Measurements from ENCODE around the gene COL6A5. TPM values are rescaled to one million over a fixed set of nuclear protein-coding genes. Genes with fewer than 3 reads are reported as not detected.

The COL6A5 gene
- total RNA-seq = not detected
- polyA plus RNA-seq = not detected

GRCh38 chr3:130345487-130346079, at the start of gene COL6A5:
Gene COL6A5 (plus strand): TSS chr3:130345672. CDS start chr3:130373639, 27,967 bp downstream.
- H3K27ac ChIP-seq (ENCODE audit: low read depth, low read length) = no peak within 1 kb of the TSS
- no peaks in the 10 kb centered on the region for H3K9me3 ChIP-seq (ENCODE audit: low read length)
- H3K9me3 Mint-ChIP-seq = peaks cover 0 to 8% (median 7%) of the 10 kb centered on the region in 5 donors
- DNase-seq = no peak
- no peaks in the 10 kb centered on the region for H3K36me3 Mint-ChIP-seq
- H3K4me3 Mint-ChIP-seq = no peak within 1 kb of the TSS
- no peaks in the 10 kb centered on the region for H3K4me1 Mint-ChIP-seq
- ChIA-PET POLR2A (no interaction called here), CTCF (no interaction called here)
- peaks cover 4% of the 10 kb centered on the region for H3K27me3 ChIP-seq (ENCODE audit: insufficient read depth, low read length, poor library complexity, severe bottlenecking)
- H3K36me3 ChIP-seq (ENCODE audit: insufficient read depth, low read length) = no peaks in the 10 kb centered on the region
- H3K4me1 ChIP-seq (ENCODE audit: insufficient read depth, low read length) = no peaks in the 10 kb centered on the region
- no peak within 1 kb of the TSS for H3K27ac Mint-ChIP-seq
- no peak within 1 kb of the TSS for H3K4me3 ChIP-seq (ENCODE audit: low read length)
- peaks cover 15 to 68% of the 10 kb centered on the region in 2 donors for H3K27me3 Mint-ChIP-seq

DNA sequence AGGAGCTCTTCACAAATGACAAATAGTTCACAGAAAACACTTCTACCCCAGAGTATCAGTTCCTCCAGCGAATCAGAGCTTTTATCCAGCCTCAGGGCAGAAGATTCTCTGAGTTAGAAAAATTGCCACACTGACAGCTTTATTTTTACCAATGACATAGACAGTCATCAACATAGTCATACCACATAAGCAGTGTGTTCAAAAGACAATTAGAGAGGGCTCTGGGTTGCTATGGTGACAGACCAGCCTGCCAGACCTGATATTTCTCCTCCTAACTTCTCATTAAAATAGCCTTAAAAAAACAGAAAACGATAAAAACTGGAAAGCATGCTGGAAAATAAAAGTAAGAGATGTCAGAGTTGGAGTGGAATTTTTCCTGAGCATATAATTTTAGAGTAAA, 45.9 kb upstream of the COL6A5 start:
- H3K4me3 ChIP-seq (ENCODE audit: low read length) = no peak overlapping the region
- H3K36me3 ChIP-seq (ENCODE audit: insufficient read depth, low read length) = no peaks in the 10 kb centered on the region
- ChIA-PET CTCF (no interaction called here), POLR2A (no interaction called here)
- H3K27me3 Mint-ChIP-seq = peaks cover 2 to 25% of the 10 kb centered on the region in 2 donors
- no peaks in the 10 kb centered on the region for H3K4me1 Mint-ChIP-seq
- H3K4me3 Mint-ChIP-seq = no peak overlapping the region
- H3K9me3 ChIP-seq (ENCODE audit: low read length) = no peaks in the 10 kb centered on the region
- no peaks in the 10 kb centered on the region for H3K36me3 Mint-ChIP-seq
- H3K27ac Mint-ChIP-seq = no peak overlapping the region
- H3K9me3 Mint-ChIP-seq = peaks cover 0 to 2% (median 0%) of the 10 kb centered on the region in 5 donors
- no peaks in the 10 kb centered on the region for H3K4me1 ChIP-seq (ENCODE audit: insufficient read depth, low read length)
- H3K27ac ChIP-seq (ENCODE audit: low read depth, low read length) = no peak overlapping the region
- H3K27me3 ChIP-seq (ENCODE audit: insufficient read depth, low read length, poor library complexity, severe bottlenecking) = no peaks in the 10 kb centered on the region
- DNase-seq = no peak

DNA sequence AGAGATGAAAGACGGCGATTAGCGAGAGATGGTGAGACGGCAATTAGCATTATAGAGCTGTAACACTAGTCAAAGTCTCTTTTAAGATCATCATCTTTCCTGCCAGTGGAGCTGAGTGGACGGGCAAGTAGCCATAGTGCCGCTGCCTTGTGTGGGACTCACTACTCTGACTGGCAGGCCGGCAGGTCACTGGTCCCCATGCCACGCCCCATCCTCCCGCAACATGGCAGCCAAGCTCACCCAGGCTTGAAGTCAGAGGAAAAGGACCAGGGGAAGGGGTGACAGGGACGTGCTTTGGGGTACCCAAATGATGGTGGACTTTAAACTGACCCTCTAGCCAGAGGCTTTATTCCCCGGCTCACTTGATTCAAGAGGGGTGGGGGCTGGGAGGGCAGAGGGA, 44.6 kb upstream of the COL6A5 start:
- Histone ChIP-seq H3K4me1 (ENCODE audit: insufficient read depth, low read length) (no peaks in the 10 kb centered on the region), H3K27ac (ENCODE audit: low read depth, low read length) (no peak overlapping the region), H3K4me3 (ENCODE audit: low read length) (no peak overlapping the region), H3K9me3 (ENCODE audit: low read length) (no peaks in the 10 kb centered on the region), H3K36me3 (ENCODE audit: insufficient read depth, low read length) (no peaks in the 10 kb centered on the region), H3K27me3 (ENCODE audit: insufficient read depth, low read length, poor library complexity, severe bottlenecking) (no peaks in the 10 kb centered on the region)
- no peak for DNase-seq
- ChIA-PET CTCF (no interaction called here), POLR2A (no interaction called here)
- Mint-ChIP-seq H3K27ac (no peak overlapping the region), H3K9me3 (no peaks in the 10 kb centered on the region), H3K36me3 (no peaks in the 10 kb centered on the region), H3K4me1 (no peaks in the 10 kb centered on the region), H3K27me3 (peaks cover 7 to 25% of the 10 kb centered on the region in 2 donors), H3K4me3 (no peak overlapping the region)

GRCh38 chr3:130310109-130310508, 35.4 kb upstream of the COL6A5 start:
- Histone ChIP-seq H3K36me3 (ENCODE audit: insufficient read depth, low read length) (no peaks in the 10 kb centered on the region), H3K27me3 (ENCODE audit: insufficient read depth, low read length, poor library complexity, severe bottlenecking) (no peaks in the 10 kb centered on the region), H3K4me1 (ENCODE audit: insufficient read depth, low read length) (no peaks in the 10 kb centered on the region), H3K27ac (ENCODE audit: low read depth, low read length) (no peak overlapping the region), H3K4me3 (ENCODE audit: low read length) (no peak overlapping the region), H3K9me3 (ENCODE audit: low read length) (no peaks in the 10 kb centered on the region)
- DNase-seq = no peak
- Mint-ChIP-seq H3K9me3 (peaks cover 0 to 11% (median 5%) of the 10 kb centered on the region in 5 donors), H3K27ac (no peak overlapping the region), H3K27me3 (peaks cover 9 to 49% of the 10 kb centered on the region in 2 donors), H3K4me1 (no peaks in the 10 kb centered on the region), H3K4me3 (no peak overlapping the region), H3K36me3 (no peaks in the 10 kb centered on the region)
- ChIA-PET POLR2A (no interaction called here), CTCF (no interaction called here)

GRCh38 chr3:130312374-130312773, 33.1 kb upstream of the COL6A5 start:
- Mint-ChIP-seq H3K36me3 (no peaks in the 10 kb centered on the region), H3K4me1 (no peaks in the 10 kb centered on the region), H3K27me3 (peaks cover 4 to 39% of the 10 kb centered on the region in 2 donors), H3K4me3 (no peak overlapping the region), H3K27ac (no peak overlapping the region), H3K9me3 (peaks cover 0 to 11% (median 5%) of the 10 kb centered on the region in 5 donors)
- ChIA-PET POLR2A (no interaction called here), CTCF (no interaction called here)
- Histone ChIP-seq H3K4me1 (ENCODE audit: insufficient read depth, low read length) (no peaks in the 10 kb centered on the region), H3K36me3 (ENCODE audit: insufficient read depth, low read length) (no peaks in the 10 kb centered on the region), H3K9me3 (ENCODE audit: low read length) (no peaks in the 10 kb centered on the region), H3K27me3 (ENCODE audit: insufficient read depth, low read length, poor library complexity, severe bottlenecking) (no peaks in the 10 kb centered on the region), H3K27ac (ENCODE audit: low read depth, low read length) (no peak overlapping the region), H3K4me3 (ENCODE audit: low read length) (no peak overlapping the region)
- DNase-seq = no peak

DNA sequence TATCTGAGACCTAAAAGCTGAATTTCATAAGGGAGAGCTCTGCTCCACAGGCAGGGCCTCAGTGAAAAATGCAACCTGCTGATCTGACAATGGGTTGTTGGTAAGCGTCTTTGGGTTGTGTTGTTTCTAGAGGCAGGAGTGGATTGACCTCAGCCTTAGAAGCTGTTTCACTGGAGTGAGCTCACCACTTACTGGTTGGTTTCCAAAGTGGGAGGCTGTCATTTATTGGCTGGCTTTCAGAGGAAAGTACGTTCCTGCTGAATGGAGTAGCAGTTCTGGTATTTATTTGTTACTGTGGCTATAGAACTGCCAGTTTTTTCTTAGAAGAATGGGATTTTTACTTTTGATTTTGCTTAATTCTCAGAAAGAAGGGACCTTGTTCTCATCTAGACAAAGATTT, 29.3 kb upstream of the COL6A5 start:
- Histone ChIP-seq H3K4me1 (ENCODE audit: insufficient read depth, low read length) (no peaks in the 10 kb centered on the region), H3K27ac (ENCODE audit: low read depth, low read length) (no peak overlapping the region), H3K27me3 (ENCODE audit: insufficient read depth, low read length, poor library complexity, severe bottlenecking) (no peaks in the 10 kb centered on the region), H3K4me3 (ENCODE audit: low read length) (no peak overlapping the region), H3K9me3 (ENCODE audit: low read length) (no peaks in the 10 kb centered on the region), H3K36me3 (ENCODE audit: insufficient read depth, low read length) (no peaks in the 10 kb centered on the region)
- Mint-ChIP-seq H3K4me1 (no peaks in the 10 kb centered on the region), H3K9me3 (peaks cover 1 to 11% (median 5%) of the 10 kb centered on the region in 5 donors), H3K36me3 (no peaks in the 10 kb centered on the region), H3K27me3 (peaks cover 3 to 34% of the 10 kb centered on the region in 2 donors), H3K4me3 (no peak overlapping the region), H3K27ac (peak overlapping the region in 1 of 8 donors; percentile 2)
- CTCF ChIA-PET = no interaction called here
- DNase-seq = no peak
- POLR2A ChIA-PET = no interaction called here

GRCh38 chr3:130323503-130323902, 22.0 kb upstream of the COL6A5 start:
- H3K9me3 Mint-ChIP-seq = peaks cover 0 to 4% (median 3%) of the 10 kb centered on the region in 5 donors
- H3K36me3 Mint-ChIP-seq = peaks cover 0 to 5% (median 1%) of the 10 kb centered on the region in 3 donors
- peaks cover 4% of the 10 kb centered on the region for H3K27me3 ChIP-seq (ENCODE audit: insufficient read depth, low read length, poor library complexity, severe bottlenecking)
- no peaks in the 10 kb centered on the region for H3K4me1 Mint-ChIP-seq
- H3K27ac ChIP-seq (ENCODE audit: low read depth, low read length) = no peak overlapping the region
- no peak overlapping the region for H3K4me3 ChIP-seq (ENCODE audit: low read length)
- DNase-seq = no peak
- ChIA-PET CTCF (no interaction called here), POLR2A (no interaction called here)
- no peaks in the 10 kb centered on the region for H3K4me1 ChIP-seq (ENCODE audit: insufficient read depth, low read length)
- no peak overlapping the region for H3K27ac Mint-ChIP-seq
- H3K27me3 Mint-ChIP-seq = peaks cover 7 to 33% of the 10 kb centered on the region in 2 donors
- no peaks in the 10 kb centered on the region for H3K9me3 ChIP-seq (ENCODE audit: low read length)
- no peaks in the 10 kb centered on the region for H3K36me3 ChIP-seq (ENCODE audit: insufficient read depth, low read length)
- no peak overlapping the region for H3K4me3 Mint-ChIP-seq

DNA sequence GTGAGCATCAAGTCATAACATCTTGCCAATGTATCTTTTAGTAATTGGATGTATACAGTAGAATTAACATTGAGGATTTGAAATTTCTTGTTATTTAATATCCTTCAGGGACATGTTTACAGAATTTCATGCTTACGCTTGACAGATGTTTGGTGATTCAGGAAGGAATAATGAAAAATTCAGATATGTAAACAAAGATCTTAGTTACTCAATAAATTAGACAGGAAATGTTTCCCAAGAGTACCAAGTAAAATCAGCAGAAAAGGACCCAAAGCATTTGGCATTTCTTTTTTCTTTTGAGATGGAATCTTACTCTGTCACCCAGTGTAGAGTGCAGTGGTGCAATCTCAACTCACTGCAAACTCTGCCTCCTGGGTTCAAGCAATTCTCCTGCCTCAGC, 4.7 kb upstream of the COL6A5 start:
- H3K4me1 Mint-ChIP-seq = no peaks in the 10 kb centered on the region
- H3K4me3 Mint-ChIP-seq = no peak overlapping the region
- Histone ChIP-seq H3K4me3 (ENCODE audit: low read length) (no peak overlapping the region), H3K9me3 (ENCODE audit: low read length) (no peaks in the 10 kb centered on the region), H3K4me1 (ENCODE audit: insufficient read depth, low read length) (no peaks in the 10 kb centered on the region), H3K27ac (ENCODE audit: low read depth, low read length) (no peak overlapping the region), H3K36me3 (ENCODE audit: insufficient read depth, low read length) (no peaks in the 10 kb centered on the region), H3K27me3 (ENCODE audit: insufficient read depth, low read length, poor library complexity, severe bottlenecking) (peaks cover 4% of the 10 kb centered on the region)
- no peak overlapping the region for H3K27ac Mint-ChIP-seq
- no peaks in the 10 kb centered on the region for H3K36me3 Mint-ChIP-seq
- POLR2A ChIA-PET = no interaction called here
- CTCF ChIA-PET = no interaction called here
- no peak for DNase-seq
- peaks cover 4 to 31% of the 10 kb centered on the region in 2 donors for H3K27me3 Mint-ChIP-seq
- H3K9me3 Mint-ChIP-seq = peaks cover 6 to 23% (median 20%) of the 10 kb centered on the region in 5 donors

Data from CD8-positive, alpha-beta memory T cell (primary cell).